GM23338 (cell line): ENCODE results near the gene MYO18A. TPM values are rescaled to one million over a fixed set of nuclear protein-coding genes. Genes with fewer than 3 reads are reported as not detected.

ENCODE experiments used
- ATAC-seq: fragments of 200-7000 bp; cut with Tn5 transposase; 3 replicates; pipeline ENCODE4 v1.9.1; 2020
- DNase-seq: peaks from one replicate; pipeline ENCODE4 v3.0.0-alpha.2; 2015; ENCODE audit warnings: low spot score
- H2AFZ ChIP-seq: fragments of 200-600 bp; sonication (generic); 2 replicates; pipeline ENCODE4 v1.8.0; 2016; ENCODE audit warnings: antibody characterized with exemption, mild to moderate bottlenecking, moderate library complexity
- H3F3A ChIP-seq: fragments of 200-600 bp; sonication (generic); replicated peaks from 2 replicates; pipeline ENCODE4 v1.8.0; 2017; ENCODE audit warnings: antibody characterized with exemption, mixed run types, low read depth
- H3K27ac ChIP-seq: fragments of 200-600 bp; sonication (generic); 2 replicates; pipeline ENCODE4 v1.6.1; 2016; ENCODE audit warnings: low read depth
- H3K27me3 ChIP-seq: fragments of 200-600 bp; sonication (generic); 2 replicates; pipeline ENCODE4 v1.8.0; 2016; ENCODE audit warnings: mild to moderate bottlenecking, mixed run types, moderate library complexity; ENCODE audit not compliant: insufficient read depth
- H3K36me3 ChIP-seq: fragments of 200-600 bp; sonication (generic); 2 replicates; pipeline ENCODE4 v1.8.0; 2016; ENCODE audit warnings: mild to moderate bottlenecking; ENCODE audit not compliant: insufficient read depth
- H3K4me1 ChIP-seq: fragments of 200-600 bp; sonication (generic); 2 replicates; pipeline ENCODE4 v1.8.0; 2016; ENCODE audit warnings: mild to moderate bottlenecking, moderate library complexity; ENCODE audit not compliant: insufficient read depth
- H3K4me2 ChIP-seq: fragments of 200-600 bp; sonication (generic); 2 replicates; pipeline ENCODE4 v1.7.1; 2017; ENCODE audit warnings: mixed run types
- H3K4me3 ChIP-seq: fragments of 200-600 bp; sonication (generic); 2 replicates; pipeline ENCODE4 v1.6.1; 2016; ENCODE audit warnings: mixed run types
- H3K79me2 ChIP-seq: fragments of 200-600 bp; sonication (generic); replicated peaks from 2 replicates; pipeline ENCODE4 v1.8.0; 2017; ENCODE audit warnings: mild to moderate bottlenecking; ENCODE audit not compliant: insufficient read depth
- H3K9me2 ChIP-seq: fragments of 200-600 bp; sonication (generic); 2 replicates; pipeline ENCODE4 v1.8.0; 2017; ENCODE audit not compliant: insufficient read depth
- H4K20me1 ChIP-seq: fragments of 200-600 bp; sonication (generic); replicated peaks from 2 replicates; pipeline ENCODE4 v1.8.0; 2017; ENCODE audit warnings: mild to moderate bottlenecking; ENCODE audit not compliant: insufficient read depth
- H3K27ac Mint-ChIP-seq: 2 replicates; pipeline ENCODE4 v1.8.0; 2020; ENCODE audit warnings: inconsistent platforms, mild to moderate bottlenecking, moderate library complexity, mixed read lengths
- H3K27me3 Mint-ChIP-seq: 3 replicates; pipeline ENCODE4 v1.8.0; 2022; ENCODE audit warnings: low read depth, mild to moderate bottlenecking, moderate library complexity, mixed read lengths, inconsistent platforms; ENCODE audit not compliant: insufficient read depth, poor library complexity
- H3K36me3 Mint-ChIP-seq: 3 replicates; pipeline ENCODE4 v1.8.0; 2021; ENCODE audit warnings: low read depth, mild to moderate bottlenecking, inconsistent platforms, moderate library complexity, mixed read lengths
- H3K4me1 Mint-ChIP-seq: 3 replicates; pipeline ENCODE4 v1.8.0; 2020; ENCODE audit warnings: mild to moderate bottlenecking, inconsistent platforms, mixed read lengths
- H3K4me3 Mint-ChIP-seq: 3 replicates; pipeline ENCODE4 v1.8.0; 2021; ENCODE audit warnings: moderate library complexity, mild to moderate bottlenecking, inconsistent platforms, mixed read lengths
- H3K9me3 Mint-ChIP-seq: 3 replicates; pipeline ENCODE4 v1.8.0; 2020; ENCODE audit warnings: moderate library complexity, mild to moderate bottlenecking, inconsistent platforms, mixed read lengths
- CREB1 ChIP-seq: fragments of 250-450 bp; sonication (Bioruptor Pico); IDR thresholded peaks from 2 replicates; pipeline ENCODE4 v1.5.0; 2020; ENCODE audit warnings: low read depth, mild to moderate bottlenecking, moderate library complexity
- CTCF ChIP-seq, 2 experiments: fragments of 200-600 bp in 1 of 2; sonication (generic) in 1 of 2; conservative IDR thresholded peaks; 2 replicates each; pipeline versions ENCODE4 v1.5.1 to v1.6.1; 2016 to 2017; ENCODE audit warnings: antibody characterized with exemption in 2 of 2, low read depth in 2 of 2, mild to moderate bottlenecking in 2 of 2, moderate library complexity in 1 of 2
- EZH2 ChIP-seq: fragments of 200-600 bp; sonication (generic); IDR thresholded peaks from one replicate; pipeline ENCODE4 v1.8.0; 2017; ENCODE audit warnings: antibody characterized with exemption, mild to moderate bottlenecking, low read depth; ENCODE audit not compliant: unreplicated experiment
- JUNB ChIP-seq: IDR thresholded peaks from one replicate; pipeline ENCODE4 v1.6.1; 2016; ENCODE audit warnings: antibody characterized with exemption; ENCODE audit not compliant: unreplicated experiment
- NANOG ChIP-seq: IDR thresholded peaks from 2 replicates; pipeline ENCODE4 v1.6.1; 2016; ENCODE audit warnings: antibody characterized with exemption, borderline replicate concordance
- POLR2AphosphoS5 ChIP-seq: IDR thresholded peaks from 2 replicates; pipeline ENCODE4 v1.6.1; 2016; ENCODE audit warnings: antibody characterized with exemption, low read depth
- ZNF462 ChIP-seq: fragments of 250-450 bp; sonication (Bioruptor Pico); IDR thresholded peaks from 2 replicates; pipeline ENCODE4 v1.5.0; 2020; ENCODE audit warnings: mild to moderate bottlenecking, moderate library complexity
- polyA plus RNA-seq: library from polyadenylated mRNA; unstranded; fragments of >200 nt; fragmentation: Nextera tagmentation; extraction: Ambion mirVana; gene quantifications from 2 replicates; pipeline ENCODE4 v1.2.1, GENCODE V29; 2016
- total RNA-seq: library from RNA; depleted of rRNA; stranded (reverse); fragments of >200 nt; shearing (Covaris generic); gene quantifications from 2 replicates; pipeline ENCODE4 v1.2.3, GENCODE V29; 2014

MYO18A gene
- total and polyA plus RNA-seq, 2 experiments from 2014 or later: 18.3 to 37.5 TPM

- H3K27ac Mint-ChIP-seq: peak overlapping the region; percentile 92
- Histone ChIP-seq H2AFZ (peak overlapping the region; percentile 80; the same call in 1 of the 2 replicates), H4K20me1 (no peaks in the 10 kb centered on the region; the same call in 1 of the 2 replicates)
Measured at GRCh38 chr17:29179232-29180033, 765 bp downstream of the MYO18A start.

GRCh38 chr17:29178750-29179231 is 1.4 kb downstream of the MYO18A start:
- H3K36me3 Mint-ChIP-seq: no peaks in the 10 kb centered on the region
- Histone ChIP-seq H3K4me3 (peak overlapping the region; percentile 81), H3K79me2 (peaks cover 38% of the 10 kb centered on the region), H3K27me3 (peaks cover 18% of the 10 kb centered on the region), H3K27ac (peak overlapping the region; percentile 84; the same call in 1 of the 2 replicates), H3K4me1 (peaks cover 31% of the 10 kb centered on the region), H3K36me3 (no peaks in the 10 kb centered on the region), H3K9me2 (no peaks in the 10 kb centered on the region), H3F3A (peaks cover 8% of the 10 kb centered on the region), H2AFZ (peak overlapping the region; percentile 80), H4K20me1 (no peaks in the 10 kb centered on the region; the same call in 1 of the 2 replicates), H3K4me2 (peak overlapping the region; percentile 90)
- DNase-seq: peak; percentile 51
- peak overlapping the region; percentile 92 for H3K27ac Mint-ChIP-seq
- peaks cover 34% of the 10 kb centered on the region for H3K4me1 Mint-ChIP-seq
- peaks cover 3% of the 10 kb centered on the region; the same call in 1 of the 3 replicates for H3K9me3 Mint-ChIP-seq
- H3K4me3 Mint-ChIP-seq: peak overlapping the region; percentile 84
- peak; percentile 1; the same call in 1 of the 3 replicates for ATAC-seq
- peaks cover 20% of the 10 kb centered on the region for H3K27me3 Mint-ChIP-seq
- no peak for TF ChIP-seq ZNF462
- TF ChIP-seq EZH2: no peak

More at GRCh38 chr17:29179232-29180033, 765 bp downstream of the MYO18A start:
- Histone ChIP-seq H3K27me3 (peaks cover 18% of the 10 kb centered on the region), H3K36me3 (no peaks in the 10 kb centered on the region), H3K4me3 (peak overlapping the region; percentile 81), H3K79me2 (peaks cover 32% of the 10 kb centered on the region), H3K27ac (peak overlapping the region; percentile 74; the same call in 1 of the 2 replicates), H3K9me2 (no peaks in the 10 kb centered on the region), H3K4me1 (peaks cover 31% of the 10 kb centered on the region), H3F3A (peaks cover 8% of the 10 kb centered on the region), H3K4me2 (peak overlapping the region; percentile 90)
- Mint-ChIP-seq H3K9me3 (peaks cover 3% of the 10 kb centered on the region; the same call in 2 of the 3 replicates), H3K4me3 (peak overlapping the region; percentile 84), H3K4me1 (peaks cover 34% of the 10 kb centered on the region), H3K36me3 (no peaks in the 10 kb centered on the region), H3K27me3 (peaks cover 24% of the 10 kb centered on the region)
- peak; percentile 73 for ATAC-seq
- DNase-seq: peak; percentile 94
- TF ChIP-seq NANOG (no peak), CTCF (conservative IDR thresholded peaks at IDR 0.05; ENCODE audit: low read depth in 2 of 2) (no peak), JUNB (no peak), POLR2AphosphoS5 (peak; percentile 84), CREB1 (CRISPR knock-in tag) (peak; percentile 28; the same call in 1 of the 2 replicates)
